ENCODE measurements around the gene NUDC. TPM values are rescaled to one million over a fixed set of nuclear protein-coding genes. Genes with fewer than 3 reads are reported as not detected.

Gene NUDC
- total and polyA plus RNA-seq, 2 of the 13 experiments (the other 11 are each of a cell fraction or from before 2014, with no cell fraction given) = 34.7 to 104 TPM

GRCh38 chr1:26921540-26922430, at the start of gene NUDC (continued):
- TF ChIP-seq SKIL (CRISPR knock-in tag; IDR thresholded peaks at IDR 0.05; ENCODE audit: borderline replicate concordance) = no peak
- no peak for TF ChIP-seq SRF (IDR thresholded peaks at IDR 0.05; ENCODE audit: low read depth, low read length)
- TF ChIP-seq GRHL1 (CRISPR knock-in tag; conservative IDR thresholded peaks at IDR 0.05) = no peak
- TF ChIP-seq HIVEP1 (CRISPR knock-in tag; IDR thresholded peaks at IDR 0.05) = peak; percentile 61; the same call in 1 of the 2 replicates
- TF ChIP-seq ZNF629 (CRISPR knock-in tag; conservative IDR thresholded peaks at IDR 0.05) = no peak
- TF ChIP-seq ERF (CRISPR knock-in tag; IDR thresholded peaks at IDR 0.05) = peak; percentile 55; the same call in 1 of the 2 replicates
- TF ChIP-seq MED8 (CRISPR knock-in tag; IDR thresholded peaks at IDR 0.05; ENCODE audit: insufficient replicate concordance) = peak; percentile 63
- no peak for TF ChIP-seq ZNF556 (CRISPR knock-in tag; IDR thresholded peaks at IDR 0.05; ENCODE audit: borderline replicate concordance)
- no peak for TF ChIP-seq KDM1A (CRISPR knock-in tag; IDR thresholded peaks at IDR 0.05)
- peak; percentile 72; the same call in 1 of the 2 replicates for TF ChIP-seq ZNF710 (CRISPR knock-in tag; IDR thresholded peaks at IDR 0.05; ENCODE audit: borderline replicate concordance)
- peak; percentile 89; the same call in 1 of the 2 replicates for TF ChIP-seq ATF7-NPFF (CRISPR knock-in tag; IDR thresholded peaks at IDR 0.05; ENCODE audit: low read depth)
- TF ChIP-seq ZNF891 (CRISPR knock-in tag; IDR thresholded peaks at IDR 0.05) = peak; percentile 78; the same call in 1 of the 2 replicates
- TF ChIP-seq REL (CRISPR knock-in tag; conservative IDR thresholded peaks at IDR 0.05) = peak; percentile 95
- peak in 1 of 2 experiments; percentile 23; a peak in 1 of 4 replicates for TF ChIP-seq REST (IDR thresholded peaks at IDR 0.05; ENCODE audit: borderline replicate concordance in 1 of 2, low read depth in 1 of 2, low read length in 2 of 2)
- no peak for TF ChIP-seq ZNF10 (CRISPR knock-in tag; IDR thresholded peaks at IDR 0.05; ENCODE audit: borderline replicate concordance, low read depth)
- peak; percentile 87 for TF ChIP-seq ZNF777 (CRISPR knock-in tag; IDR thresholded peaks at IDR 0.05)
- TF ChIP-seq ZNF230 (CRISPR knock-in tag; IDR thresholded peaks at IDR 0.05) = peak; percentile 81
- TF ChIP-seq ZNF543 (CRISPR knock-in tag; IDR thresholded peaks at IDR 0.05) = no peak; the same call in 1 of the 2 replicates
- TF ChIP-seq ZNF343 (CRISPR knock-in tag; IDR thresholded peaks at IDR 0.05) = peak; percentile 71; the same call in 1 of the 2 replicates

Data from HepG2 (cell line).